HG02970 (cell line): ENCODE data around the gene ZMAT5.

Source experiments
- ATAC-seq: cut with Tn5 transposase; IDR thresholded peaks from one replicate; pipeline ENCODE4 v1.9.1; 2021; ENCODE audit warnings: mild to moderate bottlenecking, moderate library complexity, moderate number of reproducible peaks; ENCODE audit not compliant: unreplicated experiment, low FRiP score

The ZMAT5 gene

GRCh38 chr22:29787371-29787980 is 20.7 kb upstream of the ZMAT5 start:
- ATAC-seq: no peak

- no peak for ATAC-seq
These were observed 19.2 kb upstream of the ZMAT5 start for GRCh38 chr22:29786031-29786430.

GRCh38 chr22:29784451-29785361 is 17.9 kb upstream of the ZMAT5 start:
- no peak for ATAC-seq

GRCh38 chr22:29782061-29782845 is 15.4 kb upstream of the ZMAT5 start:
- ATAC-seq: no peak

- ATAC-seq: no peak
These were observed 14.2 kb upstream of the ZMAT5 start for GRCh38 chr22:29780748-29781676.

GRCh38 chr22:29780220-29780619 is 13.4 kb upstream of the ZMAT5 start:
- no peak for ATAC-seq

- no peak for ATAC-seq
These were observed 6.4 kb upstream of the ZMAT5 start for GRCh38 chr22:29773233-29773632.

GRCh38 chr22:29772170-29772641 is 5.4 kb upstream of the ZMAT5 start:
- ATAC-seq: no peak

- ATAC-seq: no peak
These were observed 3.0 kb upstream of the ZMAT5 start for GRCh38 chr22:29769723-29770321.

- ATAC-seq: no peak
These were observed 1.4 kb upstream of the ZMAT5 start for GRCh38 chr22:29768052-29768693.

- ATAC-seq: peak; percentile 69
These were observed 604 bp upstream of the ZMAT5 start, which contains the start of gene UQCR10 for GRCh38 chr22:29767171-29768051. Gene UQCR10 (plus strand): TSS chr22:29767369. CDS start chr22:29767399, 30 bp downstream.

- peak; percentile 11 for ATAC-seq
These were observed 739 bp downstream of the ZMAT5 start for GRCh38 chr22:29765905-29766631.

- ATAC-seq: no peak
These were observed 4.5 kb downstream of the ZMAT5 start for GRCh38 chr22:29762263-29762662.

GRCh38 chr22:29758959-29759358 is 7.8 kb downstream of the ZMAT5 start:
- no peak for ATAC-seq

GRCh38 chr22:29758068-29758622 is 8.7 kb downstream of the ZMAT5 start:
- ATAC-seq: no peak

GRCh38 chr22:29757096-29757495 is 9.7 kb downstream of the ZMAT5 start:
- no peak for ATAC-seq

GRCh38 chr22:29756341-29756740 is 10.5 kb downstream of the ZMAT5 start:
- ATAC-seq: no peak
